Astrocyte (in vitro differentiated cells and primary cell): Measurements from ENCODE around the gene SON. TPM values are rescaled to one million over a fixed set of nuclear protein-coding genes. Genes with fewer than 3 reads are reported as not detected.
"Not testable (repeated sequence)": the region's sequence is repeated elsewhere in the genome, so short reads cannot be mapped to it uniquely, and the experiment has no call there.

Source experiments
- DNase-seq: peaks from one replicate; pipeline ENCODE4 v3.0.0-alpha.2; 2010; ENCODE audit warnings: low read depth
- FAIRE-seq: peaks from 2 replicates; lab custom pipeline; 2011; peaks lifted over from hg19 to GRCh38; lab: Jason Lieb, UNC
- H2AFZ ChIP-seq: 2 replicates; pipeline ENCODE4 v1.6.0; 2012; ENCODE audit warnings: low read depth, low read length, inconsistent platforms
- H3K27ac ChIP-seq: 2 replicates; pipeline ENCODE4 v1.5.1; 2011; ENCODE audit warnings: low read depth, low read length, inconsistent platforms
- H3K27me3 ChIP-seq: 2 replicates; pipeline ENCODE4 v1.6.0; 2011; ENCODE audit warnings: low read length, inconsistent platforms; ENCODE audit not compliant: insufficient read depth
- H3K36me3 ChIP-seq: 2 replicates; pipeline ENCODE4 v1.5.1; 2011; ENCODE audit warnings: low read length, inconsistent platforms; ENCODE audit not compliant: insufficient read depth
- H3K4me1 ChIP-seq: 2 replicates; pipeline ENCODE4 v1.5.1; 2011; ENCODE audit warnings: low read length, inconsistent platforms; ENCODE audit not compliant: insufficient read depth
- H3K4me2 ChIP-seq: 2 replicates; pipeline ENCODE4 v1.6.0; 2012; ENCODE audit warnings: low read length, inconsistent platforms
- H3K4me3 ChIP-seq: 2 replicates; pipeline ENCODE4 v1.5.1; 2011; ENCODE audit warnings: low read depth, mild to moderate bottlenecking, low read length, inconsistent platforms; ENCODE audit not compliant: insufficient read depth
- H3K79me2 ChIP-seq: 2 replicates; pipeline ENCODE4 v1.6.0; 2012; ENCODE audit warnings: mild to moderate bottlenecking, low read length, inconsistent platforms; ENCODE audit not compliant: insufficient read depth
- H3K9ac ChIP-seq: 2 replicates; pipeline ENCODE4 v1.6.0; 2012; ENCODE audit warnings: mild to moderate bottlenecking, low read length, inconsistent platforms
- H3K9me3 ChIP-seq: 2 replicates; pipeline ENCODE4 v1.5.1; 2012; ENCODE audit warnings: low read depth, mild to moderate bottlenecking, low read length, inconsistent platforms; ENCODE audit not compliant: insufficient read depth
- H4K20me1 ChIP-seq: 2 replicates; pipeline ENCODE4 v1.6.0; 2012; ENCODE audit warnings: low read length, inconsistent platforms; ENCODE audit not compliant: insufficient read depth
- H3K27ac Mint-ChIP-seq: one replicate; pipeline ENCODE4 v1.8.0; 2021; ENCODE audit warnings: mild to moderate bottlenecking, mixed read lengths; ENCODE audit not compliant: unreplicated experiment
- H3K27me3 Mint-ChIP-seq: one replicate; pipeline ENCODE4 v1.8.0; 2021; ENCODE audit warnings: low read depth, mixed read lengths; ENCODE audit not compliant: unreplicated experiment
- H3K36me3 Mint-ChIP-seq: one replicate; pipeline ENCODE4 v1.8.0; 2021; ENCODE audit warnings: low read depth, mixed read lengths; ENCODE audit not compliant: unreplicated experiment
- H3K4me1 Mint-ChIP-seq: one replicate; pipeline ENCODE4 v1.8.0; 2021; ENCODE audit warnings: low read depth, mixed read lengths; ENCODE audit not compliant: unreplicated experiment
- H3K4me3 Mint-ChIP-seq: one replicate; pipeline ENCODE4 v1.8.0; 2021; ENCODE audit warnings: mild to moderate bottlenecking, moderate library complexity, mixed read lengths; ENCODE audit not compliant: unreplicated experiment
- H3K9me3 Mint-ChIP-seq: one replicate; pipeline ENCODE4 v1.8.0; 2021; ENCODE audit warnings: mild to moderate bottlenecking, mixed read lengths; ENCODE audit not compliant: unreplicated experiment
- EZH2 ChIP-seq: IDR thresholded peaks from 2 replicates; pipeline ENCODE4 v1.6.1; 2012; ENCODE audit warnings: mild to moderate bottlenecking, low read length, inconsistent platforms; ENCODE audit not compliant: insufficient read depth
- total RNA-seq: library from RNA; stranded (reverse); gene quantifications from 2 replicates; pipeline ENCODE4 v1.2.1, GENCODE V29; 2021
- TF ChIP-seq, protein P1 (sequence below): IDR thresholded peaks from 2 replicates; pipeline ENCODE4 v1.5.1; 2011; ENCODE audit warnings: low read depth, mild to moderate bottlenecking, inconsistent platforms, low read length, moderate library complexity; ENCODE audit not compliant: insufficient read depth

Gene SON
- total RNA-seq, 1 donor from 2014 or later: 290 TPM

DNA sequence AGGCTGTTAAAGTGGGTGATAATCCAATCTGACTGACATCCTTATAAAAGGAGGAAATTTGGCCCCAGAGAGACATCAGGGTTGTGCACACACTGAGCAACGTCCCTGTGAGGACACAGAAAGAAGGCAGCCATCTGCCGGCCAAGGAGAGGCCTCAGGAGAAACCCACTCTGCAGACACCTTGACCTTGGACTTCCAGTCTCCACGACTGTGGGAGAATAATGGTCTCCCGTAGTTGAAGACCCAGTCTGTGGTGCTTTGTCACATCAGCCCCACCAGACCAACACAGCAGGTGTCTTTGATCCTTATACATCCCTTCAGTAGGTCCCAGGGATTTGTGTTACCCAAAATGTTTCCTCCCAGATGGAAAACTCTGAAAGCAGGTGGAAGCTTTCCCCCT, 47.1 kb upstream of the SON start:
- Mint-ChIP-seq H3K27me3 (peaks cover 4% of the 10 kb centered on the region), H3K36me3 (no peaks in the 10 kb centered on the region), H3K4me3 (no peak overlapping the region), H3K4me1 (no peaks in the 10 kb centered on the region), H3K27ac (no peak overlapping the region), H3K9me3 (no peaks in the 10 kb centered on the region)
- Histone ChIP-seq H2AFZ (no peak overlapping the region), H3K27ac (no peak overlapping the region), H3K79me2 (no peaks in the 10 kb centered on the region), H3K4me2 (no peak overlapping the region), H3K9me3 (no peaks in the 10 kb centered on the region), H4K20me1 (no peaks in the 10 kb centered on the region), H3K27me3 (peaks cover 3% of the 10 kb centered on the region), H3K4me1 (peaks cover 4% of the 10 kb centered on the region), H3K4me3 (no peak overlapping the region), H3K9ac (no peak overlapping the region), H3K36me3 (no peaks in the 10 kb centered on the region)
- TF ChIP-seq, protein P1, sequence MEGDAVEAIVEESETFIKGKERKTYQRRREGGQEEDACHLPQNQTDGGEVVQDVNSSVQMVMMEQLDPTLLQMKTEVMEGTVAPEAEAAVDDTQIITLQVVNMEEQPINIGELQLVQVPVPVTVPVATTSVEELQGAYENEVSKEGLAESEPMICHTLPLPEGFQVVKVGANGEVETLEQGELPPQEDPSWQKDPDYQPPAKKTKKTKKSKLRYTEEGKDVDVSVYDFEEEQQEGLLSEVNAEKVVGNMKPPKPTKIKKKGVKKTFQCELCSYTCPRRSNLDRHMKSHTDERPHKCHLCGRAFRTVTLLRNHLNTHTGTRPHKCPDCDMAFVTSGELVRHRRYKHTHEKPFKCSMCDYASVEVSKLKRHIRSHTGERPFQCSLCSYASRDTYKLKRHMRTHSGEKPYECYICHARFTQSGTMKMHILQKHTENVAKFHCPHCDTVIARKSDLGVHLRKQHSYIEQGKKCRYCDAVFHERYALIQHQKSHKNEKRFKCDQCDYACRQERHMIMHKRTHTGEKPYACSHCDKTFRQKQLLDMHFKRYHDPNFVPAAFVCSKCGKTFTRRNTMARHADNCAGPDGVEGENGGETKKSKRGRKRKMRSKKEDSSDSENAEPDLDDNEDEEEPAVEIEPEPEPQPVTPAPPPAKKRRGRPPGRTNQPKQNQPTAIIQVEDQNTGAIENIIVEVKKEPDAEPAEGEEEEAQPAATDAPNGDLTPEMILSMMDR: no peak
- TF ChIP-seq EZH2: no peak
- DNase-seq (no peak), FAIRE-seq (no peak)

DNA sequence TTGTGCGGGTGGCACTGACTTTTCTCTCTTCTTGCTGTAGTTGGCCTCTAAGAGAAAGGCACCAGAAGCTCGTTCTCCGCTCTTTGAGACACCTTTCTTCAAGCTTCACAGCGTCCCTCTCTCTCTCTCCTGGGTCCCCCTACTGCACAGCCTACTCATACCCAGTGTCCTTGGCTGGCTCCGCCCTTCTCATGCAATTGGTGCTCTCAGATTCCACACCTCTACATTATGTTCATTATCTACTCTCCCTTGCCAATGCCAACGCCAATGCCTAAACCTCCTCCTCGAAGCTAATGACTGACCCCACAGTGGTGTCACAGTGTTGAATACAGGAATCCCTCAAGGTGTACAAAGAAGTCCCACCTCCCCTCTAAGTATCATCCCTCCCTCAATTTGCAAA, 46.5 kb upstream of the SON start:
- H3K4me3 Mint-ChIP-seq: no peak overlapping the region
- peaks cover 3% of the 10 kb centered on the region for H3K27me3 ChIP-seq
- no peaks in the 10 kb centered on the region for H3K4me1 Mint-ChIP-seq
- DNase-seq (no peak), FAIRE-seq (no peak)
- H3K9ac ChIP-seq: no peak overlapping the region
- no peaks in the 10 kb centered on the region for H3K9me3 Mint-ChIP-seq
- peaks cover 4% of the 10 kb centered on the region for H3K27me3 Mint-ChIP-seq
- H3K4me3 ChIP-seq: no peak overlapping the region
- H3K9me3 ChIP-seq: no peaks in the 10 kb centered on the region
- no peak overlapping the region for H2AFZ ChIP-seq
- no peak overlapping the region for H3K27ac Mint-ChIP-seq
- TF ChIP-seq EZH2: no peak
- TF ChIP-seq, protein P1: no peak
- no peak overlapping the region for H3K27ac ChIP-seq
- H3K4me2 ChIP-seq: no peak overlapping the region
- H3K79me2 ChIP-seq: no peaks in the 10 kb centered on the region
- no peaks in the 10 kb centered on the region for H3K36me3 ChIP-seq
- H4K20me1 ChIP-seq: no peaks in the 10 kb centered on the region
- H3K4me1 ChIP-seq: no peaks in the 10 kb centered on the region
- H3K36me3 Mint-ChIP-seq: no peaks in the 10 kb centered on the region

DNA sequence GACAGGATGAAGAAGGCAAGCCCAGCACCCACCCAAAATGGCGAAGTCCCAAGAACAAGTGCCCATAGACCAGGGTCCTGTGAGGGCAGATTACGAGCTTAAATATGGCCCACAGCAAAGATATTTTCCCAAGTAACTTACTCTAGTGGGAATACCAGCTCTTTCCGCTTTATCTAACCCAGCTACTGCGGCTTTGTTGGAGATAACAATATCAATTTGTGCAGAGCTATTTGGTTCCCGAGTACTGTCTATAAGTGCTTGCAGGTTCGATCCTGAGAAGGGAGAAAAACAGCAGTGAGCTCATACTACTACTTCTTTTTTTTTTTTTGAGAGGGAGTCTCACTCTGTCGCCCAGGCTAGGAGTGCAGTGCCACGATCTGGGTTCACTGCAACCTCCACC, 37.0 kb upstream of the SON start:
- no peak overlapping the region for H3K4me3 Mint-ChIP-seq
- Histone ChIP-seq H3K27me3 (no peaks in the 10 kb centered on the region), H3K9me3 (no peaks in the 10 kb centered on the region), H3K4me1 (no peaks in the 10 kb centered on the region), H4K20me1 (no peaks in the 10 kb centered on the region), H3K4me3 (no peak overlapping the region), H3K36me3 (peaks cover 29% of the 10 kb centered on the region), H3K9ac (no peak overlapping the region), H3K79me2 (no peaks in the 10 kb centered on the region), H3K27ac (no peak overlapping the region), H2AFZ (no peak overlapping the region), H3K4me2 (no peak overlapping the region)
- no peak for FAIRE-seq
- no peaks in the 10 kb centered on the region for H3K4me1 Mint-ChIP-seq
- H3K27me3 Mint-ChIP-seq: no peaks in the 10 kb centered on the region
- H3K36me3 Mint-ChIP-seq: peaks cover 13% of the 10 kb centered on the region
- H3K27ac Mint-ChIP-seq: no peak overlapping the region
- no peaks in the 10 kb centered on the region for H3K9me3 Mint-ChIP-seq
- TF ChIP-seq, protein P1: no peak
- no peak for TF ChIP-seq EZH2
- no peak for DNase-seq

DNA sequence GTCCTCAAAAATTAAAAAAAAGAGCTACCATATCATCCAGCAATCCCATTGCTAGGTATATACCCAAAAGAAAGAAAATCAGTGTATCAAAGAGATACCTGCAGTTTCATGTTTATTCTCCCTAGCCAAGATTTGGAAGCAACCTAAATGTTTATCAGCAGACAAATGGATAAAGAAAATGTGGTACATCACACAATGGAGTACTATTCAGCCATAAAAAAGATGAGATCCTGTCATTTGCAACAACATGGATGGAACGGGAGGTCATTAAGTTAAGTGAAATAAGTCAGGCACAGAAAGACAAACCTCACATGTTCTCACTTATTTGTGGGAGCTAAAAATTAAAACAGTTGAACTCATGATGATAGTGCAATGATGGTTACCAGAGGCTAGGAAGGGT, 35.8 kb upstream of the SON start:
- not testable (repeated sequence) for H3K4me1 Mint-ChIP-seq, H3K27ac Mint-ChIP-seq, H3K27me3 Mint-ChIP-seq, H3K9me3 ChIP-seq, H3K27me3 ChIP-seq, DNase-seq, H3K4me1 ChIP-seq, H3K4me2 ChIP-seq, H4K20me1 ChIP-seq, H3K9ac ChIP-seq, H3K79me2 ChIP-seq, FAIRE-seq, H3K27ac ChIP-seq, H3K9me3 Mint-ChIP-seq, H3K4me3 ChIP-seq, H3K4me3 Mint-ChIP-seq, H2AFZ ChIP-seq
- H3K36me3 ChIP-seq: peaks cover 31% of the 10 kb centered on the region
- peaks cover 21% of the 10 kb centered on the region for H3K36me3 Mint-ChIP-seq
